GM19397 (cell line): ENCODE data around the gene KIF25.
"Not testable (repeated sequence)": the region's sequence is repeated elsewhere in the genome, so short reads cannot be mapped to it uniquely, and the experiment has no call there.

Experiments
- ATAC-seq: cut with Tn5 transposase; IDR thresholded peaks from one replicate; pipeline ENCODE4 v1.9.1; 2021; ENCODE audit warnings: mild to moderate bottlenecking, moderate library complexity; ENCODE audit not compliant: unreplicated experiment

KIF25 gene

DNA sequence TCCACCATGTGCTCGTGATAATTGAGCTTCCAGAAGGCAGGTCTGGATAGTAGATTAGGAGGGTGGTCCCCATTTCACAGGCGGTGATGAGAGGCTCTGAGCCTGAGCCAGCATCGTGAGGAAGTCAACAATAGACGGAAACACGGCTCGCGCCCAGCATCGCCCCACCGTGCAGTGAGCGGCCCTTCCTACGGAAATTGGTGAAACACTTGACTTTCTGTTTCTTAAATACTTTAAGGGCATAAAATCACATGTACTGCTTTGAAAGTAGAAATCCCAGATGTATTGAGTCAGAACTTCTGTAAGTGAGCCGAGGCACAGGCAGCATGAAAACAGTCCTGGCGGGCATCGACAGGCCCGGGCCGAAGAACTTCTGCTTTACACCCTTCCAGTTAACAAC, 4.3 kb upstream of the KIF25 start:
- ATAC-seq = no peak

DNA sequence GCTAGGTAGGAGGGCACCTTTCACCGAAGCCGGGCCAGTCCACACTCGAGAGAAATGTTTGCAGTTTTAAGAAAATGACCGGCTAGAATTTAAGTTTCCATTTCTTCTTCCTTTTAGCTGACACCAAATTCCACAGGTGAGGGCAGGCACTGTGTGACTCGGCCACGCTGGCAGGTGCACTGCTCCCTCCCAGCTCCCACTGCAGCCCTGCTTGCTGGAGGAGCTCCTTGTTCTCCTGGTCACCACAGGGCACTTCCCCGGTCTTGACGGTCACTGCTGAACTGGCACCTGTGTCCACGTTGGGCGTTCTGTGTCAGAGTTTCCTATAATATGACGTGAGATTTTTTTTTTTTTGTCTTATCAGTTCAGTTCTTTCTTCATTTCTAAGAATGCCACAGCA, 3.6 kb upstream of the KIF25 start:
- ATAC-seq = no peak

DNA sequence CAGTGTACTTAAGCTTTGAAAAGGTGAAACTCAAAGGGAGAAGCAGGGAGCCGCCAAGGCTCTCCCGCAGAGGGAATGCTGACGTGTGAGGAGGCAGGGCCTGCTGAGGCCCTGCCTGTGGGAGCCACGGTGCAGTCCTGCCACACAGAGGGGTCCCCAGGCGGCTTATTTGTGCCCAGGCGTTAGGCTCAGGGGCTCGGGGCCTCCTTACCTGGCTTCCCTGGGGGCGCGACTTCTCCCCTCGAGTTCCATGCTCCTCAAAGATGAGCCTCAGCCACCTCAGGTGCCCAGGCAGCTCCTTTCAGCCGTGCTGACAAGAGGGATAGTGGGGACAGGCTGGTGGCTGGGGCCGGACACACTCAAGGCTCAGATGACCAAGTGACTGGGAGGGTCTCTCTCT, 2.2 kb upstream of the KIF25 start:
- no peak for ATAC-seq

DNA sequence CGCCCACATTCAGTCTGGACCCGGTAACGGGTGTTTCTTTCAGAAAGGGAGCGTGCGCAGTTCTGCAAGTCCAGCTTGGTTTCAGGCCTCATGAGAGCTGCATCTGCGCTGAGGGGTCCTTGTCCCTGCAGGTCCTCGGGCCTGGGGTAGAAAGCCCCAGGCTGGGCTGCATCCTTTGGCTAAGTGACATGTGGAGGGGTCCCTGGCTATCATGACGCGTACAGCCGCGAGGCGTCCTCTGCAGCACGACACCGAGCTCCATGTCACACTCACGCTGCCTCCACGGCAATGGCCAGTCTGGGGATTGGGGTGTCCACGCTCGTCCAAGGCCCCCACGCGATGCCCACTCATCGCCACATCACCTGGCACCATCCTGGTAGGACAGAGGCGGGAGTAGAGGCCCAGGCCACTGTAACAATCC, 1.7 kb upstream of the KIF25 start:
- no peak for ATAC-seq

DNA sequence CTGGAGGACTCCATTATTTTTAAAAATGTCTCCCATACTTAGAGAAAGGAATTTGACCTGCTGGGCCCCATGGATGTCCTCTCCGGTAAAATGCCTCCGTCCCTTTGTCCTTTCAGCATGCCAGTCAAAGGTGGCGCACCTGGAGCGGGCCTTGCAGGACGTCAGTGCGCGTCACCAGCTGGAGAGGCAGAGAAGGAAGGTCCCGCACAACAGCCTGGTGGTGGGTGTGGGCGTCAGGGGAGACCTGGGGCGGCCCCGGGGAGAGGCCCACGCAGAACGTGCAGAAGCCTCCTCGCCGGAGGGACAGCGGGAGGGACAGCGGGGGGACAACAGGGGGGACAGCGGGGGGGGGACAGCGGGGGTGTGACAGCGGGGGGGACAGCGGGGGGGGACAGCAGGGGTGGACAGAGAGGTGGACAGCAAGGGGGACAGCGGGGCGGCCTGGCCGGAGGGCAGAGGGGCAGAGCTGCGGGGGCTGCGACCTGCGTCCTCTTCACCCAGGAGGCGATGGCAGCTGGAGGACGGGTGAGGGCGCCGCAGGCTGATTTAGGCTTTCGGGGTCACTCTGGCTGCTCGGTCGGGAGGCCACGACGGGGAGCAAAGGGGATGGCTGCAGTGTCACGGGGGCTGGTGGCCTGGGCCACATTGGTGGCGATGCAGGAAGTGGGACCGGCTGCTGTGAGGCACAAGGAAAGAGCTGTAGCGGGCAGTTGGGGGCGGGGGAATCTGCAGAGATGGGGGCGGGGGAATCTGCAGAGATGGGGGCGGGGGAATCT, 859 bp upstream of the KIF25 start:
- no peak for ATAC-seq

DNA sequence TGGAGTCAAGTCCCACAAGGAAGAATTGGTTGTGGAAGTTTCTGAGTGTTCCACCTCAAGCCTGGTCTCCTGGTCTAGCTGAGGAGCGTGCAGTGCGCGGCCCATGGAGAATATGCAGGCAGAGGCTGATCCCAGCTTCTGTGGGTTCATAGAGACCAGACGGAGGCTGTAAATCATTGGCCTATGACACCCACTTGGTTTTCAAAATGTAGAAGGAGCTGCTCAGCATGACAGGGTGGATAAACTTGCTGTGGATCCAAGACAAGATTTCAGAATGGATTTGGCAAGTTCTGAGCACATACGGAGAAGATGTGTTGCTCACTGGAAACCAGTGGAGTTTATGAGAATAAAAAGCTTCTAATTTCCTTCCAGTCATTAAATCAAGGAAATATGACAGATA, 744 bp downstream of the KIF25 start:
- ATAC-seq = no peak

DNA sequence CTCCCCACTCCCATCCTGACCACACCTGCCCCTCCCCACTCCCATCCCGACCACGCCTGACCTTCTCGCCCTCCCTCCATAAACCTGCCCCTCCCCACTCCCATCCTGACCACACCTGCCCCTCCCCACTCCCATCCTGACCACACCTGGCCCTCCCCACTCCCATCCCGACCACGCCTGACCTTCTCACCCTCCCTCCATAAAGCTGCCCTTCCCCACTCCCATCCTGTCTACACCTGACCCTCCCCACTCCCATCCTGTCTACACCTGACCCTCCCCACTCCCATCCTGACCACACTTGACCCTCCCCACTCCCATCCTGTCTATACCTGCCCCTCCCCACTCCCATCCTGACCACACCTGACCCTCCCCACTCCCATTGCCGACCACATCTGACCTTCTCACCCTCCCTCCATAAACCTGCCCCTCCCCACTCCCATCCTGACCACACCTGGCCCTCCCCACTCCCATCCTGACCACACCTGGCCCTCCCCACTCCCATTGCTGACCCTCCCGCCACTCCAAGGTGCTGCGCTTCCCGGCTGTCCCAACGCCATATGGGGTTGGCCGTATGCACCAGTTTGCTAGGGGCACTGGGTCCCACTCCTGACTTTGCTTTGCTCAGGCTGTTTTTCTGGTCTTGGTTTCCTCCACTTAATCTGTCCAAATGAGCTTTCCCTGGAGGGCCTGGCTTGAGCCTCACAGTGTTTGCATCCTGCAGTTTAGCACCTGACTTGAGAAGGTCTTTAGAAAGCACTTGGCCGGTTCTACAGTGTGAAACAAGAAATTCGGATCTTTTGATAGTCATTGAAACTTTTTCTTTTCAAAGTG, 2.9 kb downstream of the KIF25 start:
- no peak for ATAC-seq

DNA sequence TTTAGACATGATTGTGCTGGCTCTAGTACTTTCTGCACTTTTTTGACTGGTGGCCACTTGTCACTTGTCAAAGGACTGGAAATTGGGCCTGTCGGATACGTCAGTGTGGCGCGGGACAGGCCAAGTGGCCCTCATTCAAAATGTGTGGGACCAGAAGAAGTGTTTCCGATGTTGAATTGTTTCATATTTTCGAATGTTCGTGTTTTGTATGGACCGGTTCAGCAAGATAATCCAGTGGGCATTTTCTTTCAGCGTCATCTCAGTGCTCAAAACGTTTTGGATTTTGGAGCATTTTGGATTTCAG, 3.5 kb downstream of the KIF25 start:
- no peak for ATAC-seq

DNA sequence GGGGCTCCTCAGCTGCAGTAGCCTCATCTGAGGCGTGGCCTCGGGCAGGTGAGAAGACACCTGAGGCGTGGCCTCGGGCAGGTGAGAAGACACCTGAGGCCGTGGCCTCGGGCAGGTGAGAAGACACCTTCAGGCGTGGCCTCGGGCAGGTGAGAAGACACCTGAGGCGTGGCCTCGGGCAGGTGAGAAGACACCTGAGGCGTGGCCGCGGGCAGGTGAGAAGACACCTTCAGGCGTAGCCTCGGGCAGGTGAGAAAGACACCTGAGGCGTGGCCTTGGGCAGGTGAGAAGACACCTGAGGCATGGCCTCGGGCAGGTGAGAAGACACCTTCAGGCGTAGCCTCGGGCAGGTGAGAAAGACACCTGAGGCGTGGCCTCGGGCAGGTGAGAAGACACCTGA, 4.0 kb downstream of the KIF25 start:
- not testable (repeated sequence) for ATAC-seq

DNA sequence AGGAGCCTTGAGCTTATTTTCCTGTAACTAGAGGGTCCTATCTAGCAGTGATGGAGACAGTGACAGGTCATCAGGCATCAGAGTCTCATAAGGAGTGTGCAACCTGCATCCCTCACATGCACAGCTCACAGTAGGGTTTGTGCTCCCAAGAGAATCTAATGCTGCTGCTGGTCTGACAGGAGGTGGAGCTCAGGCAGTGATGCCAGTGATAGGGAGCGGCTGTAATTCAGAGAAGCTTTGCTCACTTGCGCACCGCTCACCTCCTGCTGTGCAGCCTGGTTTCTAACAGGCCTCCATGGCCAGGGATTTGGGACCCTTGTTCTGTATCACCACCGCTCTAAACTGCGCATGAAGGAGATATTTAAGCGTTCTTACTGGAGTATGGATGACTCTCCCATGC, 5.3 kb downstream of the KIF25 start:
- ATAC-seq = no peak

DNA sequence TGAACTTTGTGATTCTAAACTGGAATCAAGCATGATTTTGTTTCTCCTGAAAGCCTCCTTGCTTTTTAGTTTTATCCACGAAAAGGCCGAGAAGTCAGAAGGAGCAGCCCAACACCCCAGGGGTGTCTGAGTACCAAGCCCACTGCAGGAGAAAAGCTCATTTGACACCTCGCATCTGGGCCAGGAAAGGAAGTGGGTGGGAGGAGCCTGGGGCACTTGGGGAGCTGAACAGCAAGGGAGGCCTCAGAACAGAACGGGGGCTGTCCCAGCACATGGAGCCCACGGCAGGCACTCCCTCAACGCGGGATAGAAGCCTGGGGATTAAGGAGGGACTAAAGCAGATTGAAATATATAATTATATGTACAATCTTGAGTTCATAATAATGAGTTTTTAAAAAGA, 6.6 kb downstream of the KIF25 start:
- ATAC-seq = no peak

DNA sequence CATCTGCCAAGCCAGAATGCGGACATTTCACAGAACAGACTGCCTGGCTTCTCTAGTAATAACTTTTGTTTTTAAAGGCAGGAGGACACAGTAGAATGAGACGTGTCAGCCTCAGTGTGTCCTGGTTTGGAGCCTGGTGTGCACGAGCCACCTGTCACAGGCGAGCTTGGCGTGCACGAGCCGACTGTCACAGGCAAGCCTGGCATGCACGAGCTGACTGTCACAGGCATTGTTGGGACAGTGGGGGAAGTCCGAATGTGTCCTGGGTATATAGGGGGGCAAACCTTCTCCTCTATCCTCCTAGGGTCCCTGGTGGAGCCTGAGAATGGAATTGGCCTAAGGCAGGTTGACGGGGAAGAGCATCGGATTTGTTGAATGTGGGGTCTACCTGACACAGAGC, 7.5 kb downstream of the KIF25 start:
- no peak for ATAC-seq

DNA sequence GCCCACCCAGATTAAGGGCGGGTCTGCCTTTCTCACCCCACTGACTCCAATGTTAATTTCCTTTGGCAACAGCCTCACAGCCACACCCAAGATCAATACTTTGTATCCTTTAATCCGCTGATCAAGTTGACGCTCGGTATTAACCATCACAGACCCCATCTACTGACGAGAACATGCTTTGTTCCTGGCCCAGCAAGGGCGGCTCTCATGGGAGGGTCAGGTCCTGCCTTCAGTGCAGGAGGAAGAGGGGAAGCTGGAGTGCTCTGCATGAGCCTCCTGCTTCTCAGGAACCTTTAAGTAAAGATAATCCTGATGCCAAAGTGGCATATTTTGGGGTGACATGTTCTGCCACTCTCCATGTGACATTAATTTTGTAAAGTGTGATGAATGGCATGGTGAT, 8.3 kb downstream of the KIF25 start:
- no peak for ATAC-seq

DNA sequence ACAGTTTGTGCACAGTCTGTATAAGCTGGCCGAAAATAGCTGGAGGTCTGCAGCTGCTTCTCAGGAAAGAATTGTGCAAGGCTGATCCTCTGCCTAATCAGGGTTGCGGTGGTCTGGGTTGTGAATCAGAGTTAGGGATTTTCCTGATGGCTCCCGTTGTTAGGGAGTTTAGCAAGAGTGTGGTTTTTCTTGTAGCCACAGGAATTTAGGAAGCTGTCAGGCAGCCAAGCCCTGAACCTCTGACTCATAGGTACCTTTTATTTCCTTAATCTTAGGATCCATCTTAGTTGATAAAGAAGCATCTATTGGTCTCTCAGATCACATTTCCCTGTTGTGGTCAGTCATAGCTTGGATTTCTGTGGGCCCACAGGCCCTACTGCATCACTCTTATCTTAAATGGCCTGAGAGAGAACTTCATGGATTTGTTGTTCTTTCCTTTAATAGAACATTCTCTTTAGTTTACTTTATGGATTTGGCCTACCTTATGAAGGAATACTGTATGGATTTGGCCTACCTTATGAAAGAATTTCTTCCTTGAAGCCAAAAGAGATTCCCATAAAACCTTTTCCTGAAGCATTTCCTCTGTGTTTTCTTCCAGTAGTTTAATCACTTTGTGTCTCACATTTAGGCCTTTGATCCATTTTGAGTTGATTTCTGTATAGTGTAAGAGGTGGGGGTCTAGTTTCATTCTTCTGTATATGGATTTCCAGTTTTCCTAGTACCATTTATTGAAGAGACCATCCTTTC, 10.3 kb downstream of the KIF25 start:
- ATAC-seq = no peak

DNA sequence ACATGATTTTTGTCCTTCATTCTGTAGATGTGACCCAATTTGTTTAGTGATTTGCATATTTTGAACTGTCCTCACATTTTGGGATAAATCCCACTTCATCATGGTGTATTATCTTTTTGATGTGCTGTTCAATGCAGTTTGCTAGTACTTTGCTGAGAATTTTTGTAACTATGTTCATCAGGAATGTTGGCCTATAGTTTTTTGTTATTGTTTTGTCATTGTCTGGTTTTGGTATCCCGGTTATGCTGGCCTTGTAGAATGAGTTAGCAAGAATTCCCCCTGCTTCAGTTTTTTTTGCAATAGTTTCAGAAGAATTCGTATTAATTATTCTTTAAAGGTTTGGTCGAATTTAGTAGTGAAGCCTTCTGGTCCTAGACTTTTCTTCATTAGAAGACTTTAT, 11.9 kb downstream of the KIF25 start:
- no peak for ATAC-seq

DNA sequence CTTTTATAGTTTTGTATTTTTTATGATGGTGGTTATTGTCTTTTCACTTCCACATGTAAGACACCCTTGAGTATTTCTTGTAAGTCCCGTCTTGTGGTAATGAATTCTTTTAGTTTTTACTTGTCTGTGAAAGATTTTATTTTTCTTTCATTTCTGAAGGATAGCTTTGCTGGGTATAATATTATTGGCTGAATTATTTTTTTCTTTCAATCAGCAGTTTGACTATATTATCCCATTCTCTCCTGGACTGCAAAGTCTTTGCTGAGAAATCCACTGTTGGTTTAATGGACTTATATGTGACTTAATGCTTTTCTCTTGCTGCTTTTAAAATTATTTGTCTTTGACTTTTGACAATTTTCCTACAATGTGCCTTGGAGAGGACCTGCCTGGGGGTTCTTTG, 13.8 kb downstream of the KIF25 start:
- no peak for ATAC-seq

DNA sequence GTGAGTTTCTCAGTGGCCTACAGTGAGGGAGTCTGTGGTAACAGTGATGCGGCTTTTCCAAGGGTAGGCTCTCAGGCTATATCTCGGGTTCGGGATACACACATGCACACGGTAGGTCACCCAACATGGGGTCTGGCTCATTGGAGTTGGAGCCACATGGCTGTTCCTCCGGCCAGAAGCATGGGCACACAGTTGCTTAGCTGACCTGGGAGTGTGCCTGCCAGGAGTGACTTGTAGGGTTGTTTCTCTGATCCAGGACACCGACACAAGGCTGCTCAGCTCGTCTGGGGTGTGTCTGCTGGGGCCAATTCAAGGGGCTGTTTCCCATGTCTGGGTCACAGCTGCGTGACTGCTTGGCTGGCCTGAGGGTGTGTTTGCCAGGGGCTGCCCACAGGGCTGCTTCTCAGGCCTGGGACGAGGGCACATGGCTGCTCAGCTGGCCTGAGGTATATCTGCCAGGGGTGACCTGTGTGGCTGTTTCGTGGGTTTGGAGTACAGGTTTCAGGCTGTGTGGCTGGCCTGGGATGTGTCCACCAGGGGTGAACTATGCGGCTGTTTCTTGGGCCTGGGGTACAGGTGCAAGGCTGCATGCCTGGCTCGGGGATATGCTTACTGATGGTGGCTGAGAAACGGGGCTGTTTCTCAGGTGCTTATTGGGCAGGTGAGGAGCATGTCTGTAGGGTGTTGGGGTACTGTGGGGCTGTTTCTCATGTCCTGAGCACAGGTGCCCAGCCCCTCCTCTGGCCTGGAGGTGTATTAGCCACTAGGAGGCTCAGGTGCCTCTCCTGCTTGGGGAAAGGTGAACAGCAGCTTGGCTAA, 15.2 kb downstream of the KIF25 start:
- ATAC-seq = no peak

DNA sequence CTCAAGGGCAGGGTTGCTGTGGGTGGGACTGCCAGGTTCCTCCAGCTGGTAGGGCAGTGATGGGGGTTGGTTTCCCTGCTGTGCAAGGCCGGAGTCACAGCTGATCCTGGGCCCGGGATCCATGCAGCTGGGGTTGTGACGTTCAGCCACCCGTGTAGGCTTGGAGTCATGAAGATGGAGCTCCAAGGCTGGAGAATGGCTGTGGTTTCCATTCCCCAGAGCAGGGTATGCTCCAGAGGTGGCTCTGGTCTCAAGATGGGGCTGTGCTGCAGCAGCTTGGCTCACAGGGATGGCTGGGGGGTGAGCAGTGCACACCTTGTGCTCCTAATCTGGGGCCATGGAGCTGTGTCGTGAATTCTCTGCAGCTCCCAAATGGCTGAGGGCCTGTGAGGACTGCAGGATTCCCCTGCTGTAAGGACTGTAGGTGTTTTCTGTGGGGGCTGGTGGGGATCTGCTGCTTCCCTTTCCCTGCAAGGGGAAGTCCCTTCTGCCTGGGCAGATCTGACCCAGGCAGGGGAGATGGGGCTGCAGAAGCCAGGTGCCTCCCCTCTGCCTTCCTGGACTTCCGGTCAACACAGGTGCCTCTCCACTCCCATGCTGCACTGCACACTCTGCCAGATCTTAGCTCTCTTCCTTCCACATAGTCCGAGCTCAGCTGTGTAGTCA, 15.9 kb downstream of the KIF25 start:
- no peak for ATAC-seq

DNA sequence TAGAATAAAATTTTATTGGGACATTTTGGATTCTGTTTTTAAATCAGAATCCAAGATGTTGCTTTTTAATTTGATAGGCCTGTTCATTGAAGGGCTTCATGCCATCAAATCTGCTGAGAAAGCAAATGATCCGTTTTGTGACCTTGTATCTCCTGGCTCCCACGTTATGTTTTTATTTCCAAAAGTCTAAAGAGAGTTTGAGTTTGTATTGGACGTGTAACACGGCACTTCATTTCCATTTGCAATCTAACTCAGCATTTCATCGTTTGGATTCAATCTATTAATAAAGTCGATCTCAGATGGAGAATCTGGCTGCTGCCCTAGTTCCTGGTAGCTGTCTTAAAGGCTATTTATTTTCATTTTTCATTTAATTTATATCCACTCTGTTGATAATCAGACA, 17.0 kb downstream of the KIF25 start:
- no peak for ATAC-seq

DNA sequence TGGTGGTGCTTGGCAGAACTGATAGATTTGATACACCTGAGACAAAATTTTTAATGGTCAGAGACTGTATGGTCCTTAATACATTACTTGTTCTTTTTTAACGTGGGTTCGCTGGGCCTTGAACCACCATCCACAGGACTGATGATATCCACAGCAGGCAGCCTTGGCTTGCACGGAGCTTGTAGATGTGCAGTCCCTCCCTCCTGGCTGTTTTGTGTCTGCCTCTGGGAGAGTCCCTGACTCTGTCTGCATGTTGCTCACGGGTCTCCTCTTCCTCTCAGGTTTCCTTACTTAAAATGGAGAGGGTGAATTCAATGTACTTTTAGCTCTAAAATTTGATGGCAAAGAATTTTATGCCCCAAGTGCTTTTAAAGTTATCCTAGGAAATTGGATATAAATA, 17.5 kb downstream of the KIF25 start:
- ATAC-seq = no peak
